NB4 (cell line): ENCODE results near the gene SLC7A8.
A peak's percentile ranks its signal among the peaks of the same experiment; 100 is the strongest.
"Not testable (repeated sequence)": the region's sequence is repeated elsewhere in the genome, so short reads cannot be mapped to it uniquely, and the experiment has no call there.

ENCODE experiments used
- DNase-seq: peaks from one replicate; pipeline ENCODE4 v3.0.0; 2010; ENCODE audit warnings: low read depth
- H3K4me3 ChIP-seq: one replicate; pipeline ENCODE4 v1.5.1; 2011; ENCODE audit warnings: mild to moderate bottlenecking, low read depth, low read length, moderate library complexity
- CTCF ChIP-seq: IDR thresholded peaks from one replicate; pipeline ENCODE4 v1.5.1; 2012; ENCODE audit warnings: low read depth, low read length
- MAX ChIP-seq: IDR thresholded peaks from 2 replicates; pipeline ENCODE4 v1.6.1; 2011; ENCODE audit warnings: low read depth, low read length
- MYC ChIP-seq: IDR thresholded peaks from 2 replicates; pipeline ENCODE4 v1.6.1; 2011; ENCODE audit warnings: low read depth, low read length
- POLR2A ChIP-seq: IDR thresholded peaks from 2 replicates; pipeline ENCODE4 v1.6.1; 2011; ENCODE audit warnings: mild to moderate bottlenecking; ENCODE audit not compliant: insufficient read length; ENCODE audit errors: extremely low read depth

The SLC7A8 gene

GRCh38 chr14:23183479-23183878, at the start of gene SLC7A8:
TSS of gene SLC7A8 (minus strand) at chr14:23183660. CDS start at chr14:23182914, 746 bp downstream.
- no peak for DNase-seq
- H3K4me3 ChIP-seq, result peak within 1 kb of the TSS; percentile 35
- TF ChIP-seq MYC (no peak), POLR2A (no peak), CTCF (no peak), MAX (no peak)

GRCh38 chr14:23232241-23232808, 48.9 kb upstream of the SLC7A8 start:
- not testable (repeated sequence) for H3K4me3 ChIP-seq, DNase-seq

GRCh38 chr14:23228812-23229211, 45.4 kb upstream of the SLC7A8 start:
- DNase-seq, result no peak
- TF ChIP-seq MYC (no peak), CTCF (no peak), MAX (no peak), POLR2A (no peak)

GRCh38 chr14:23227566-23227965, 44.1 kb upstream of the SLC7A8 start:
- DNase-seq, result no peak
- no peak overlapping the region for H3K4me3 ChIP-seq
- TF ChIP-seq MYC (no peak), MAX (no peak), CTCF (no peak), POLR2A (no peak)

More at GRCh38 chr14:23228812-23229211, 45.4 kb upstream of the SLC7A8 start:
- H3K4me3 ChIP-seq, result no peak overlapping the region

- not testable (repeated sequence) for DNase-seq, H3K4me3 ChIP-seq
These were observed 41.5 kb upstream of the SLC7A8 start for GRCh38 chr14:23224958-23225357.

- no peak overlapping the region for H3K4me3 ChIP-seq
- TF ChIP-seq MAX (no peak), CTCF (no peak), MYC (no peak), POLR2A (no peak)
- DNase-seq, result no peak
These were observed 35.6 kb upstream of the SLC7A8 start for GRCh38 chr14:23219075-23219474.
